Upper lobe of right lung (tissue), 1 donor: ENCODE results near the gene E2F6. TPM values are rescaled to one million over a fixed set of nuclear protein-coding genes. Genes with fewer than 3 reads are reported as not detected.

Source experiments
- ATAC-seq: fragments of 200-7000 bp; cut with Tn5 transposase; one replicate; pipeline ENCODE4 v1.9.1; 2020; ENCODE audit warnings: mild to moderate bottlenecking, moderate library complexity
- DNase-seq: peaks from one replicate; pipeline ENCODE4 v3.0.0-alpha.2; 2020
- H3K27ac ChIP-seq: fragments of 200-600 bp; one replicate; pipeline ENCODE4 v1.8.0; 2022
- H3K27me3 ChIP-seq: fragments of 200-600 bp; one replicate; pipeline ENCODE4 v1.8.0; 2022; ENCODE audit warnings: mild to moderate bottlenecking
- H3K36me3 ChIP-seq: fragments of 200-600 bp; one replicate; pipeline ENCODE4 v1.8.0; 2022
- H3K4me1 ChIP-seq: fragments of 200-600 bp; one replicate; pipeline ENCODE4 v1.8.0; 2022
- H3K4me3 ChIP-seq: fragments of 200-600 bp; one replicate; pipeline ENCODE4 v1.8.0; 2022; ENCODE audit warnings: mild to moderate bottlenecking
- H3K9me3 ChIP-seq: fragments of 200-600 bp; one replicate; pipeline ENCODE4 v1.8.0; 2022
- intact Hi-C: fragments of 100-400 bp; cut with DNase I; formaldehyde crosslinking; loops from one replicate; pipeline ENCODE4 v1.11.0; 2022
- total RNA-seq: library from RNA; stranded (reverse); fragmentation: NEBNext Ultra II Directional; extraction: Animal tissue kit (Norgen Biotek cat#: 25700); gene quantifications from one replicate; pipeline ENCODE4 v1.2.1, GENCODE V29; 2021
- TF ChIP-seq, protein P1 (sequence below): fragments of 200-600 bp; IDR thresholded peaks from one replicate; pipeline ENCODE4 v1.8.0; 2022; ENCODE audit warnings: antibody characterized with exemption
- donor health status: DM: no; HTN: yes; CAD: no; lungs with severe emphysema.

The E2F6 gene
- total RNA-seq, 1 donor from 2014 or later = 14.5 TPM

DNA sequence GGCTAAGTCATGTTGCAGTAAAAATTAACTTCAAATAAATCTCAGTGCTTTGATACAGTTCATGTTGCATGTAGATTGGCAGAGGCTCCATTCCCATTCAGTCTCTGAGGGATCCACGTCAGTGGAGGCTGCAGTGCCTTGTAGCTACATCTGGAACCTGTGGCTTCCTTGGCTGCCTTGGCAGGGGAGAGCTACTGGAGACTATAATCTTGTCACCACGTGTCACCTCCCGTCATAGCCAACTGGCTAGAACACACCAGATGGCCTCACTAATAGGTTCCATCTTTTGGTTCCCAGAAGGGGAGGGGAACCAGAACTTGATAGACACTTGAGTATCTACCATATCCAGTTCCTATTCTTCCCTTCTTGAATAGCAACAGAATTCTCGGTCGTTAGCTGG is 28.4 kb downstream of the E2F6 start:
- H3K9me3 ChIP-seq = no peaks in the 10 kb centered on the region
- H3K4me3 ChIP-seq = no peak overlapping the region
- intact Hi-C loops = no loop called here
- ATAC-seq (no peak), DNase-seq (no peak)
- no peak overlapping the region for H3K27ac ChIP-seq
- H3K36me3 ChIP-seq = no peaks in the 10 kb centered on the region
- H3K4me1 ChIP-seq = no peaks in the 10 kb centered on the region
- no peaks in the 10 kb centered on the region for H3K27me3 ChIP-seq
- TF ChIP-seq, protein P1, sequence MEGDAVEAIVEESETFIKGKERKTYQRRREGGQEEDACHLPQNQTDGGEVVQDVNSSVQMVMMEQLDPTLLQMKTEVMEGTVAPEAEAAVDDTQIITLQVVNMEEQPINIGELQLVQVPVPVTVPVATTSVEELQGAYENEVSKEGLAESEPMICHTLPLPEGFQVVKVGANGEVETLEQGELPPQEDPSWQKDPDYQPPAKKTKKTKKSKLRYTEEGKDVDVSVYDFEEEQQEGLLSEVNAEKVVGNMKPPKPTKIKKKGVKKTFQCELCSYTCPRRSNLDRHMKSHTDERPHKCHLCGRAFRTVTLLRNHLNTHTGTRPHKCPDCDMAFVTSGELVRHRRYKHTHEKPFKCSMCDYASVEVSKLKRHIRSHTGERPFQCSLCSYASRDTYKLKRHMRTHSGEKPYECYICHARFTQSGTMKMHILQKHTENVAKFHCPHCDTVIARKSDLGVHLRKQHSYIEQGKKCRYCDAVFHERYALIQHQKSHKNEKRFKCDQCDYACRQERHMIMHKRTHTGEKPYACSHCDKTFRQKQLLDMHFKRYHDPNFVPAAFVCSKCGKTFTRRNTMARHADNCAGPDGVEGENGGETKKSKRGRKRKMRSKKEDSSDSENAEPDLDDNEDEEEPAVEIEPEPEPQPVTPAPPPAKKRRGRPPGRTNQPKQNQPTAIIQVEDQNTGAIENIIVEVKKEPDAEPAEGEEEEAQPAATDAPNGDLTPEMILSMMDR = no peak

DNA sequence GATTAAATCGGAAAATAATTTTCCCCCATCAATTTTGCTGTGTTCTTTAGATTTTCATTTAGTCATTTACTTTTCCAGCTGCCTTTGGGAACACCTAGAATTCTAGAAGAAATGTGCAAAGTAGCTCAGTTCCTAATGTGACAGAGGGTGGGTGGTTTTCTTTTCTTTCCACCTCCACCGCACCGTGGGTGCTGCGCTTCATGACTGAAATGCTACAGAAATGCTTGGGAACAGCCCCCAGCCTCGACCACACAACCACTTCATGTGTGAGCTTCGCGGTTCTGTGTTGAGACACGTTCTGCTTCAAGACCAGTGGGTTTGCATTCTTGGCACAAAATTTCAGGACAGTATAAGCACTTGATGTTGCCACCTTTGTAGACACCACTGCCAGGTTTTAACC is 30.9 kb downstream of the E2F6 start:
- TF ChIP-seq, protein P1 = no peak
- no peak overlapping the region for H3K4me3 ChIP-seq
- ATAC-seq (no peak), DNase-seq (no peak)
- H3K36me3 ChIP-seq = no peaks in the 10 kb centered on the region
- H3K9me3 ChIP-seq = no peaks in the 10 kb centered on the region
- H3K27me3 ChIP-seq = no peaks in the 10 kb centered on the region
- H3K4me1 ChIP-seq = no peaks in the 10 kb centered on the region
- no peak overlapping the region for H3K27ac ChIP-seq
- intact Hi-C loops = no loop called here

DNA sequence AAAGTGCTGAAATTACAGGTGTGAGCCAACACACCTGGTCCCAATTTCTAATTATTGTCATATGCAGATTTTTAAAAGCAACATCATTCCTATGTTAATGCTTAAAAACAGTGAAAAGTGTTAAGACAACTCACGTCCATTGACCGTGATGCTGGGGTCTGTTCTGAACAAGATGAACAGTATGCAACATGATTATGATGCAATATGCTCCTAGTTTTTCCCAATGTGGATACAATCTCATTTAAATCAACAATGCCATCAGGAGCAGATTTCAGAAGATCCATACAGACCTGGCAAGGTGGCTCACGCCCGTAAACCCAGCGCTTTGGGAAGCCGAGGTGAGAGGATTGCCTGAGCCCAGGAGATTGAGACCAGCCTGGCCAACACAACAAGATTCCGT is 31.5 kb downstream of the E2F6 start:
- intact Hi-C loops = no loop called here
- H3K4me1 ChIP-seq = no peaks in the 10 kb centered on the region
- DNase-seq (no peak), ATAC-seq (no peak)
- TF ChIP-seq, protein P1 = no peak
- H3K27ac ChIP-seq = no peak overlapping the region
- no peaks in the 10 kb centered on the region for H3K36me3 ChIP-seq
- H3K9me3 ChIP-seq = no peaks in the 10 kb centered on the region
- H3K4me3 ChIP-seq = no peak overlapping the region
- no peaks in the 10 kb centered on the region for H3K27me3 ChIP-seq

DNA sequence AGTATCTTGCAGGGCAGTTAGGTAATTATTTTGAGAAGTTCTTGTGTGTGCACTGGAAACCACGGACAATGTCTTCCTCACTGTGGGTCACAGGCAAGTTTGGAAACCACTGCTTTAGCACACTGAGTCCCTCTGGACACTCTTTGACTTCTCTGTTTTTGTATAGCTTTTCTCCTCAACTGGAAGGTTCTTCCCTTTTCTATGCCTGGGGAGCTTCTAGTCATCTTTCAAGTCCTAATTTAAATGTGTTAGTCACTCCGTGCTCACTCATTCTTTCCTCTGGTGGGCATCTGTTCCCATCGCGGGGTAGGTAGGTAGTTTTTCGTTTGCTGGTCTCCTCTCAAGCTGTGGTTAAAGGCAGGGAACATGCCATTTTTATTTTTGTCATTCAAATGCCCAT is 32.1 kb downstream of the E2F6 start:
- no peak for DNase-seq
- intact Hi-C loops = no loop called here
- peak; percentile 63 for ATAC-seq
- no peaks in the 10 kb centered on the region for H3K9me3 ChIP-seq
- TF ChIP-seq, protein P1 = no peak
- no peak overlapping the region for H3K4me3 ChIP-seq
- H3K36me3 ChIP-seq = no peaks in the 10 kb centered on the region
- H3K4me1 ChIP-seq = no peaks in the 10 kb centered on the region
- no peaks in the 10 kb centered on the region for H3K27me3 ChIP-seq
- no peak overlapping the region for H3K27ac ChIP-seq

DNA sequence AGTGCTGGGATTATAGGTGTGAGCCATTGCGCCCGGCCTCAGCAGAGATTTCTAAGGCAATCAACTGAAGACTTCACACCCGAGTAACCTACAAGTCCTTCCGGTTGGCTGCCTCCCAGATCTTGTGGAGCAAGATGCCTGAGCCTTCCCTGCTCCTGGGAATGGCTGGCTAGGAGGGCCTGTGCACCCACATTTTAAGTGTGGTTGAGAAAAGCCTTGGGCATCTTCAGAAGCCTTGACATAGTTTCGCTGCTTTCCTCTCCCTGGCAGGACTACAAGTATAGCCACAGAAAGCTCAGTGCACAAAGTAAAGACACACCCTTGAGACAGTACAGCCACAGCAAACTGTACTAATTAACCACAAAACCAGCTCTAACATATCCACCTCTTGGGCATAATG is 35.2 kb downstream of the E2F6 start:
- TF ChIP-seq, protein P1 = no peak
- Histone ChIP-seq H3K4me3 (no peak overlapping the region), H3K4me1 (no peaks in the 10 kb centered on the region), H3K27me3 (no peaks in the 10 kb centered on the region), H3K36me3 (no peaks in the 10 kb centered on the region), H3K27ac (no peak overlapping the region), H3K9me3 (no peaks in the 10 kb centered on the region)
- ATAC-seq = no peak
- intact Hi-C loops = no loop called here
- DNase-seq = no peak

DNA sequence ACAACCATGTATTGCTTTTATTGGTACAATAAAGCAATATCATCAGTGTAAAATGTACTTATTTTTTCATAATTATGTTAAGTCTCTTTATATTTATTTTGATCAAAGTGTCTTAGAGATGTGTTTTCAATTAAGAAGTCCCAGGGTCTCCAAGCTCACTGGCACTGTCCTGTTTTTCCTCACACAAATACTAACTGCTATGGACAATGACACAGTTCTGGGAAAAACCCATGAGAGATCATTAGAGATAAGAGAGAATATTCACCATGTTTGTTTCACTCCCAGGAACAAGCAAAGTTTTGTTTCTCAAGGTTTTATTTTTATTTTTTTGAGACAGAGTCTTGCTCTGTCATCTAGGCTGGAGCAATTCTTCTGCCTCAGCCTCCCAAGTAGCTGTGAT is 38.7 kb downstream of the E2F6 start:
- Histone ChIP-seq H3K9me3 (no peaks in the 10 kb centered on the region), H3K27ac (no peak overlapping the region), H3K4me3 (no peak overlapping the region), H3K27me3 (no peaks in the 10 kb centered on the region), H3K36me3 (no peaks in the 10 kb centered on the region), H3K4me1 (no peaks in the 10 kb centered on the region)
- no peak for ATAC-seq
- intact Hi-C loops = no loop called here
- TF ChIP-seq, protein P1 = no peak
- no peak for DNase-seq
